WTC11 (cell line): Measurements from ENCODE around the gene OTUB2.

Experiments
- CTCF ChIP-seq: fragments of 200-600 bp; IDR thresholded peaks from 2 replicates; pipeline ENCODE4 v1.8.0; 2022; ENCODE audit warnings: antibody characterized with exemption
- E2F5 ChIP-seq: sonication (generic); formaldehyde crosslinking; IDR thresholded peaks from 2 replicates; pipeline ENCODE4 v1.8.1; 2022; ENCODE audit warnings: mild to moderate bottlenecking, moderate library complexity, missing genetic modification reagents
- KAT7 ChIP-seq: sonication (generic); formaldehyde crosslinking; IDR thresholded peaks from 2 replicates; pipeline ENCODE4 v1.8.1; 2023; ENCODE audit warnings: missing genetic modification reagents, mild to moderate bottlenecking, borderline replicate concordance
- PREB ChIP-seq: sonication (generic); formaldehyde crosslinking; IDR thresholded peaks from 2 replicates; pipeline ENCODE4 v1.8.1; 2022; ENCODE audit warnings: mild to moderate bottlenecking, missing genetic modification reagents, moderate library complexity, borderline replicate concordance
- SP1 ChIP-seq: sonication (generic); formaldehyde crosslinking; conservative IDR thresholded peaks from 2 replicates; pipeline ENCODE4 v1.8.1; 2022; ENCODE audit warnings: missing genetic modification reagents
- TCF7 ChIP-seq: sonication (generic); formaldehyde crosslinking; IDR thresholded peaks from 2 replicates; pipeline ENCODE4 v1.8.0; 2022; ENCODE audit warnings: mild to moderate bottlenecking, low read depth, missing genetic modification reagents, moderate library complexity

GRCh38 chr14:94054401-94054800 is 28.3 kb downstream of the OTUB2 start:
- TF ChIP-seq CTCF = no peak
- no peak for TF ChIP-seq SP1 (CRISPR knock-in tag)
- no peak for TF ChIP-seq KAT7 (CRISPR knock-in tag)
- TF ChIP-seq TCF7 (CRISPR knock-in tag) = no peak
- no peak for TF ChIP-seq PREB (CRISPR knock-in tag)
- TF ChIP-seq E2F5 (CRISPR knock-in tag) = no peak
